ENCODE results near the gene PSPC1.

GRCh38 chr13:19742643-19743042 lies 40.1 kb downstream of the PSPC1 start:
- no peak for TF ChIP-seq CTCF (IDR thresholded peaks at IDR 0.05)
- no peak for TF ChIP-seq POLR2A (IDR thresholded peaks at IDR 0.05)
